K562 (cell line): ENCODE results near the gene RPL14. TPM values are rescaled to one million over a fixed set of nuclear protein-coding genes. Genes with fewer than 3 reads are reported as not detected.
A peak's percentile ranks its signal among the peaks of the same experiment; 100 is the strongest.

Experiments used
- AFF1 ChIP-seq, 2 experiments: fragments of 450-650 bp; IDR thresholded peaks; 2 replicates each; pipeline ENCODE4 v1.6.1; 2018; ENCODE audit warnings: mild to moderate bottlenecking in 2 of 2, low read depth in 1 of 2; ENCODE audit not compliant: partially characterized antibody in 2 of 2
- ARHGAP35 ChIP-seq: fragments of 450-650 bp; IDR thresholded peaks from 2 replicates; pipeline ENCODE4 v1.6.1; 2018; ENCODE audit not compliant: partially characterized antibody
- CTBP1 ChIP-seq: fragments of 450-650 bp; IDR thresholded peaks from 2 replicates; pipeline ENCODE4 v1.6.1; 2016; ENCODE audit warnings: borderline replicate concordance
- DACH1 ChIP-seq: fragments of 450-650 bp; IDR thresholded peaks from 2 replicates; pipeline ENCODE4 v1.6.1; 2018; ENCODE audit not compliant: partially characterized antibody
- ETS1 ChIP-seq: conservative IDR thresholded peaks from 2 replicates; pipeline ENCODE4 v1.6.1; 2011; ENCODE audit warnings: low read depth, mild to moderate bottlenecking, low read length; ENCODE audit not compliant: control insufficient read depth
- FOXP1 ChIP-seq: sonication (generic); formaldehyde crosslinking; IDR thresholded peaks from 2 replicates; pipeline ENCODE4 v1.8.0; 2022; ENCODE audit warnings: mild to moderate bottlenecking, missing genetic modification reagents
- GABPB2 ChIP-seq: fragments of 250-450 bp; sonication (Bioruptor Pico); conservative IDR thresholded peaks from 2 replicates; pipeline ENCODE4 v1.5.1; 2021; ENCODE audit warnings: mild to moderate bottlenecking
- HOMEZ ChIP-seq: fragments of 250-450 bp; sonication (Bioruptor Pico); IDR thresholded peaks from 2 replicates; pipeline ENCODE4 v1.4.0; 2020; ENCODE audit warnings: mild to moderate bottlenecking, moderate library complexity
- PRDM10 ChIP-seq: fragments of 450-650 bp; IDR thresholded peaks from 2 replicates; pipeline ENCODE4 v1.6.1; 2018; ENCODE audit not compliant: partially characterized antibody
- RNF2 ChIP-seq: sonication (generic); IDR thresholded peaks from 2 replicates; pipeline ENCODE4 v1.6.1; 2016
- SIRT6 ChIP-seq: IDR thresholded peaks from one replicate; pipeline ENCODE4 v1.6.1; 2012; ENCODE audit warnings: low read depth, mild to moderate bottlenecking, control low read depth, inconsistent platforms, low read length, moderate library complexity
- TEAD1 ChIP-seq, 2 experiments: fragments of 450-650 bp in 1 of 2; sonication (generic) in 1 of 2; formaldehyde crosslinking; IDR thresholded peaks; 2 replicates each; pipeline versions ENCODE4 v1.4.0 to v1.8.0; 2020 to 2022; ENCODE audit warnings: mild to moderate bottlenecking in 2 of 2, missing genetic modification reagents in 1 of 2
- UBTF ChIP-seq, 2 experiments: IDR thresholded peaks; 2 replicates each; pipeline ENCODE4 v1.6.1; 2012; ENCODE audit warnings: improper control_type of control experiment in 2 of 2, low read depth in 2 of 2, low read length in 2 of 2, borderline replicate concordance in 1 of 2
- polyA plus RNA-seq, 8 experiments: library from polyadenylated mRNA; depleted of rRNA in 4 of 8; stranded (reverse) in 5 of 8; unstranded in 3 of 8; fragments of >200 nt; fragmentation: Nextera tagmentation in 2 of 8; fragmentation: Illumina TruSeq in 1 of 8; extraction: Ambion mirVana in 2 of 8; extraction: Trizol in 1 of 8; gene quantifications; 2 replicates each; pipeline versions ENCODE4 v1.2.1 to v1.2.3, GENCODE V29; 2011 to 2014; ENCODE audit warnings: inconsistent platforms in 1 of 8, missing spikeins in 1 of 8
- total RNA-seq, 7 experiments: library from RNA; depleted of rRNA in 6 of 7; stranded (reverse); fragments of >200 nt in 6 of 7; fragmentation: Illumina TruSeq in 2 of 7; extraction: Trizol in 2 of 7; gene quantifications; 2 replicates each; pipeline versions ENCODE4 v1.2.1 to v1.2.3, GENCODE V29; 2011 to 2021; ENCODE audit warnings: low replicate concordance in 1 of 7

The RPL14 gene
- total and polyA plus RNA-seq, 9 of the 15 experiments (the other 6 are each of a cell fraction or from before 2014, with no cell fraction given): 851 to 4,649 (median 2,133) TPM

- TF ChIP-seq UBTF (IDR thresholded peaks at IDR 0.05; ENCODE audit: borderline replicate concordance in 1 of 2, low read depth in 2 of 2, low read length in 2 of 2) (no peak), FOXP1 (CRISPR knock-in tag) (no peak), GABPB2 (CRISPR knock-in tag) (no peak; the same call in 1 of the 2 replicates), RNF2 (0 out of 2 replicates have a peak, but pooled peaks have one; percentile 27), TEAD1 (CRISPR knock-in tag; IDR thresholded peaks at IDR 0.05) (no peak), CTBP1 (peak; percentile 56), PRDM10 (no peak), DACH1 (no peak), ARHGAP35 (no peak), SIRT6 (no peak), AFF1 (IDR thresholded peaks at IDR 0.05; ENCODE audit: low read depth in 1 of 2, partially characterized antibody in 2 of 2) (no peak), ETS1 (no peak), HOMEZ (CRISPR knock-in tag) (no peak)
These were observed 48.7 kb downstream of the RPL14 start, which contains the start of gene ZNF620 (continued) for GRCh38 chr3:40505599-40506462.
